Activated naive CD8-positive, alpha-beta T cell treated with anti-CD3 and anti-CD28 coated beads, Interleukin-2, amount 50 U/mL, for 24 hours (primary cell): Measurements from ENCODE around the gene SLC45A3.
"Not testable (repeated sequence)": the region's sequence is repeated elsewhere in the genome, so short reads cannot be mapped to it uniquely, and the experiment has no call there.

Source experiments
- ATAC-seq: fragments of 150-1000 bp; cut with Tn5 transposase; one replicate; pipeline ENCODE4 v1.10.0; 2021
- DNase-seq: peaks from one replicate; pipeline ENCODE4 v3.0.0; 2021
- H3K27ac Mint-ChIP-seq: one replicate; pipeline ENCODE4 v1.8.0; 2021; ENCODE audit warnings: mild to moderate bottlenecking, mixed read lengths
- H3K27me3 Mint-ChIP-seq: one replicate; pipeline ENCODE4 v1.8.0; 2021; ENCODE audit warnings: mixed read lengths
- H3K36me3 Mint-ChIP-seq: one replicate; pipeline ENCODE4 v1.8.0; 2021; ENCODE audit warnings: low read depth, mixed read lengths
- H3K4me1 Mint-ChIP-seq: one replicate; pipeline ENCODE4 v1.8.0; 2021; ENCODE audit warnings: mixed read lengths
- H3K4me3 Mint-ChIP-seq: one replicate; pipeline ENCODE4 v1.8.0; 2021; ENCODE audit warnings: mild to moderate bottlenecking, moderate library complexity, mixed read lengths
- H3K9me3 Mint-ChIP-seq: one replicate; pipeline ENCODE4 v1.8.0; 2021; ENCODE audit warnings: mixed read lengths

The SLC45A3 gene, protein sequence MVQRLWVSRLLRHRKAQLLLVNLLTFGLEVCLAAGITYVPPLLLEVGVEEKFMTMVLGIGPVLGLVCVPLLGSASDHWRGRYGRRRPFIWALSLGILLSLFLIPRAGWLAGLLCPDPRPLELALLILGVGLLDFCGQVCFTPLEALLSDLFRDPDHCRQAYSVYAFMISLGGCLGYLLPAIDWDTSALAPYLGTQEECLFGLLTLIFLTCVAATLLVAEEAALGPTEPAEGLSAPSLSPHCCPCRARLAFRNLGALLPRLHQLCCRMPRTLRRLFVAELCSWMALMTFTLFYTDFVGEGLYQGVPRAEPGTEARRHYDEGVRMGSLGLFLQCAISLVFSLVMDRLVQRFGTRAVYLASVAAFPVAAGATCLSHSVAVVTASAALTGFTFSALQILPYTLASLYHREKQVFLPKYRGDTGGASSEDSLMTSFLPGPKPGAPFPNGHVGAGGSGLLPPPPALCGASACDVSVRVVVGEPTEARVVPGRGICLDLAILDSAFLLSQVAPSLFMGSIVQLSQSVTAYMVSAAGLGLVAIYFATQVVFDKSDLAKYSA

DNA sequence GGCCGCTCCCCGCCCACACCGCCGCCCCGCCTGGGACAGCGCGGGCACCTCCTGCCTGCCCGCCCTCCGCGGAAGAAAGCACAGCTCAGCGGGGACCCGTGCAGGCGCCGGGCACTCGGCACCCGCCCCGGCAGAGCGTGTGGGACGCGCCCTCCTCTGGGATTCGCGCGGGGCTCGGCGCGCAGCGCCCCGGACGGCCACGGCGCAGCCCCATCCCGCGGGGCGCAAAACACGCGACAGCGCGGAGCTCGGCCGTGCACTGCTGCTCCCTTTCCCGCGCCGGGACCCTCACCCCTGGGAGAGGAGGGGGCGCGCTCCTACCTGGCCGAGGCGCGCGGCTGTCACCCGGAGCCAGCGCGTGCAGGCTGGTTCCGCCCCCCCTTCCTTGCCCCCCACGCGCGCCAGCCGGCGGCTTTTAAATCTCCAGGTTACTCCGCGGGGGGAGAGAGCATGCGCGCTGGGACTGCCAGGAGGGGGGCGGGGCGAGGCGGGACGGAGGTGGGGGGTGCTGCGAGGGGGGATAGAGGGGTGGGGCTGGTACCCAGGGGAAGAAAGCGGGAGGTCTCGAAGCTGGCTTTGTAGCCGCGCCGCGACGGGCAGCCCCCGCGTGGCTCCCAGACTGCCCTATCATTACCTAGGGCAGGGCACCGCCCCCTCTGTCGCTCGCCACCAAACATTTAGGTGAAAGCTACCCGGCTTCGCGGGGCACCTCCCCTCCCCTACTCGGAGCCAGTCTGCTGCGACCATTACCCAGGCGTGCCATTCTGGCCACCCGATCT, at the start of gene SLC45A3:
SLC45A3 (minus strand) TSS at position 437 of the 779 bp plus-strand sequence. CDS start 15,853 bp downstream, outside the sequence.
- peak; percentile 79 for ATAC-seq
- no peaks in the 10 kb centered on the region for H3K9me3 Mint-ChIP-seq
- H3K36me3 Mint-ChIP-seq = no peaks in the 10 kb centered on the region
- H3K4me3 Mint-ChIP-seq = peak within 1 kb of the TSS; percentile 77
- H3K27me3 Mint-ChIP-seq = peaks cover 13% of the 10 kb centered on the region
- H3K27ac Mint-ChIP-seq = peak within 1 kb of the TSS; percentile 4
- peaks cover 11% of the 10 kb centered on the region for H3K4me1 Mint-ChIP-seq
- DNase-seq = peak; percentile 58

DNA sequence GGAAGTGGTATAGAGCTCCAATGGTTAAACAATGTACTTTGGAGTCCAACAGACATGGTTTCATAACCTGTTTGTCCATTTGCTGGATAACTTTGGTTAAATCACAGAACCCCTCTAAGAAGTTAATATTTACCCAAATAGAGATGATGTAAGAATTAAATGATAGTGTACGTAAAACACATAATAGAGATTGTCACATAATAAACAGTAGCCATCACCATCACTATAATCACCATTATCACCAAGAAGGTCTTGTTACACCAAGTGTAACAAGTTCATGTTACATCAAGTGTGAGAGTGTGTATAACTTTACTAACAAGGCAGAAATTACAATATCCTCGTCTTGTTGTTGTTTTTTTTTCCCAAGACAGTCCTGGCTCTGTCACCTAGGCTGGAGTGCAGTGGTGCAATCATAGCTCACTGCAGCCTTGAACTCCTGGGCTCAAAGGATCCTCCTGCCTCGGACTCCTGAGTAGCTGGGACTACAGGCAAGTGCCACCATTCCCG, 46.4 kb upstream of the SLC45A3 start:
- H3K27ac Mint-ChIP-seq = no peak overlapping the region
- no peaks in the 10 kb centered on the region for H3K27me3 Mint-ChIP-seq
- no peak overlapping the region for H3K4me3 Mint-ChIP-seq
- no peak for ATAC-seq
- H3K4me1 Mint-ChIP-seq = peaks cover 18% of the 10 kb centered on the region
- DNase-seq = no peak
- peaks cover 47% of the 10 kb centered on the region for H3K36me3 Mint-ChIP-seq
- H3K9me3 Mint-ChIP-seq = no peaks in the 10 kb centered on the region

DNA sequence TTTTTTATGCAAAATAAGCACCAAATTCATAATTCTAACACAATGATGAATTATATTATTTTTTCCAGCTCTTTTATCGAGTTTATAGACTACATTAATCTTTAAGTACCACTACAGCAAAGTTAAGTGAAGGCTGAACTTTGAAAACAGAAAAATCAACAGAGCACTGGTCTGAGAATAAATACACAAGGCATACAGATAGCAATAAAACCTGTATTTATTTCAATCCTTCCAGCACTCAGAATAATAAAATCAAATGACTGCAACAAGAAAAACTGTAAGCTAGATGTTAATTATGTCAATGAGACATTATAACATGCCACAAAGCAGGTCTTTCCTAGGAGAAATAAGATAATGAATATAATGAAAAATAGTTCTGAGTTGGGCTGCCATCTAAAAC, 45.2 kb upstream of the SLC45A3 start:
- Mint-ChIP-seq H3K9me3 (no peaks in the 10 kb centered on the region), H3K36me3 (peaks cover 47% of the 10 kb centered on the region), H3K4me3 (no peak overlapping the region), H3K4me1 (peaks cover 13% of the 10 kb centered on the region), H3K27ac (no peak overlapping the region), H3K27me3 (no peaks in the 10 kb centered on the region)
- ATAC-seq (no peak), DNase-seq (no peak)

DNA sequence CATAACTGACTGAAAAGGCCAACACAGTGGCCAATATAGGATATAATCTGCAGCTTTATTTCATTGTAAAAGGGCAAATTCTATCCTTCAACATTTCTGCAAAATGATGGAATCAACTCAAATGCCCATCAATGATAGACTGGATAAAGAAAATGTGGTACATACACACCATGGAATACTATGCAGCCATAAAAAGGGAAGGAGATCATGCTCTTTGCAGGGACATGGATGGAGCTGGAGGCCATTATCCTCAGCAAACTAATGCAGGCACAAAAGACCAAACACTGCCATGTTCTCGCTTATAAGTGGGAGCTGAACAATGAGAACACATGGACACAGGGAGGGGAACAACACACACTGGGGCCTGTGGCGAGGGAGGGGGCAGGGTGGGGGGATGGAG, 40.4 kb upstream of the SLC45A3 start:
- not testable (repeated sequence) for H3K4me3 Mint-ChIP-seq, H3K27me3 Mint-ChIP-seq, ATAC-seq, H3K27ac Mint-ChIP-seq, DNase-seq, H3K9me3 Mint-ChIP-seq
- H3K4me1 Mint-ChIP-seq = peaks cover 26% of the 10 kb centered on the region
- peaks cover 66% of the 10 kb centered on the region for H3K36me3 Mint-ChIP-seq

DNA sequence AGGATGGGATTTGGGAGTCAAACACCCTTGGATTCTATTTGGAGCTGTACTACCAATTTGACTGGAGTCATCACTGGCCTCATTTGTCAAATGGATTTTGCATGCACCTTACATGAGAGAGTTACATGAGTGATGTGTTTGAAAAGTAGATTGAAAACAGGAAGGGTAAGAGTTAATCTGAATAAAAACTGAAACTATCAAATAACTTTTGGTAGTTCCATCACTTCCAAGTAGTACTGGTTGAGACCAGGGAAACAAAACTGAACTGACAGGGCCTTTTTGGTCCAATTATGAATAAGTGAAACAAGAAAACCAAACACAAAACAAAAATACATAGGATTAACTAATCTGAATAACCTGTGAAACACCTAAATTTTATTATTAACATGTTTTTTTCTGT, 39.5 kb upstream of the SLC45A3 start:
- Mint-ChIP-seq H3K4me1 (peaks cover 28% of the 10 kb centered on the region), H3K9me3 (no peaks in the 10 kb centered on the region), H3K27ac (peak overlapping the region; percentile 24), H3K4me3 (no peak overlapping the region), H3K27me3 (no peaks in the 10 kb centered on the region), H3K36me3 (peaks cover 68% of the 10 kb centered on the region)
- ATAC-seq (no peak), DNase-seq (no peak)

DNA sequence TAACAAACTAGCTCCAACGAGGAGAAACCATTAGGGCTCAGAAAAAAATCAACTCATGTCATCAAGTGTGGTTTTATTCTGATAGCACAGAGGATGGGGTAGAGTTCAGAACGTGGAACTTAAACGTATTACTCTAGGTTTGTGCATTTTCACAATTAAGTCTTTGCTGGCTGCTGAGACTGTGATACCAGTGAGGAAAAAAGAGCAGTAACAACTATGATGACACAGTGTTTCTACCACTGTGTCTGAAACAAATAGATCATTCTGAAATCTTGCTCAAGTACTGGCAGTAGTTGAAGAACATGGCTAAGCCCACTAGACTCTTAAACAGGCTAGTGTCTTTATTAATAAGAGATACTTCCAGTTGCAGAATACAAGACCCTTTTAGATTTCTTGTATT, 38.7 kb upstream of the SLC45A3 start:
- ATAC-seq (no peak), DNase-seq (no peak)
- Mint-ChIP-seq H3K4me3 (no peak overlapping the region), H3K9me3 (no peaks in the 10 kb centered on the region), H3K27me3 (no peaks in the 10 kb centered on the region), H3K36me3 (peaks cover 66% of the 10 kb centered on the region), H3K4me1 (peaks cover 28% of the 10 kb centered on the region), H3K27ac (peak overlapping the region; percentile 11)

DNA sequence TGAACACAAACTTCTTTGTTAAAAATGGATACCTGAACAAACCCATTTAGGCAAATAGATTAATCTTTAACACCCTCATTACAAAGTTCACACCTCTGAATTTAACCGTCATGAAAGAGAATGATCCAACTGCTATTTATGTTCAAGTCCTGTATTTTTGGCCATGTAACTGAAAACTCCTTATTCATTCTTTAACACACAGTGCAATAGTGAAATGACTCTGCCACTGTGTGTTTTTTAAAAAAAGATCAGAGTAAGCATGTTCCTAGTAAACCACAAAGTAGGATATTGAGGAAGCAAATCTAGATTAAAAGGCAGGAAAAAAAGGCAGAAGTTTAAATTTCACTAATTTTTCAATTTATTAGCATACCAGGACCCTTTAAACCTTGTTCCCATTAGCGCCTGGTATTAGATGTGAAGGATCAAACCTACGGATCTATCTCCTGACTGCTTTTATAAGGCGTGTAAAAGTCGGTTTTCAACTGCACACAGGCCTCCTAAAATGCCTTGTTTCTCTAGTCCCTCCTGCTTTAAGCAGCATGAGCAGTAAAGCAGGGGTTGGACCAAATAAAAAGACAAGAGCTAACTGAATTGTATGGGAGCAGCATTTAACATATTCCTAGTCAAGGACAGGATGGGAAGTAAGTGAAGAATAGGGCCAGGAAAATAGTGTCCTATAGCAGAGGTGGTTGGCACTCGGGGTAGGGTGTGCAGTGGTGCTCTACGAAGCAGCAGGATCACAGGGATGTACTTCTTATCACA, 36.2 kb upstream of the SLC45A3 start:
- H3K9me3 Mint-ChIP-seq = no peaks in the 10 kb centered on the region
- peaks cover 57% of the 10 kb centered on the region for H3K36me3 Mint-ChIP-seq
- DNase-seq (no peak), ATAC-seq (no peak)
- H3K27ac Mint-ChIP-seq = peak overlapping the region; percentile 29
- no peaks in the 10 kb centered on the region for H3K27me3 Mint-ChIP-seq
- no peak overlapping the region for H3K4me3 Mint-ChIP-seq
- H3K4me1 Mint-ChIP-seq = peaks cover 31% of the 10 kb centered on the region

DNA sequence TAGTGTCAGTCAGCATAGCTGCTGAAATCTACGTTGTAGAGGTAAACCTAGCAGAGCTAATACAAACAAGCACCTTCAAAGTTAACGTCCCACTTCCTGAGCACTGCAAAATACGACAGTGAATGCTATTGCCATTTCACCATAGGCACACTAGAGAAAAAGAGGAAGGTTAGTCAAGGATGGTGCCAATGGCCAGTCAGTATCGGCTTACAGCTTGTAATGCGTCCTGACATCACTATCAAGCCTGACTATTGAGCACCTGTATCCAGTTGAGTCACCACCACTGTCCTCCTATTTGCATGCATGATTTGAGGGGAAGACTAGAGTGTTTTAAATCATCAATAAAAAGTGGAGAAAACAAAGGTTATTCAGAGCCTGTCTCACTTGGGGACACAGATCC, 35.3 kb upstream of the SLC45A3 start:
- no peak overlapping the region for H3K4me3 Mint-ChIP-seq
- H3K27ac Mint-ChIP-seq = no peak overlapping the region
- no peak for DNase-seq
- no peak for ATAC-seq
- peaks cover 37% of the 10 kb centered on the region for H3K4me1 Mint-ChIP-seq
- no peaks in the 10 kb centered on the region for H3K9me3 Mint-ChIP-seq
- H3K36me3 Mint-ChIP-seq = peaks cover 51% of the 10 kb centered on the region
- H3K27me3 Mint-ChIP-seq = no peaks in the 10 kb centered on the region

DNA sequence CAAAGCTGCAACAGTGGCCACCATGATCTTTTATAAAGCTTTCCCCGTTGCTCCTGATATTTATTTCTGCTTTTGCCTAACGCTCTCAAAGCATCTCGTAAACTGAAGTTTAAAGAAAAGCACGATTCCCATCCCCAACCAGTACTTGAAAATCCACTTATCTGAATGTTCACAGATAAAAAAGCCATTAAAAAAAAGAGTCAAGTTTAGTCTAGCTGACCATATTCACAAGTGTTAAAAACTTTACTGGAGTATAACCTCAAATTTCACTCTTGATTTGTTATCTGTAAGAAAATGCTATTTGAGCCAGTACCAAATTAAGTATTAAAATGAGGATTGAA, 34.6 kb upstream of the SLC45A3 start:
- Mint-ChIP-seq H3K27ac (no peak overlapping the region), H3K27me3 (no peaks in the 10 kb centered on the region)

DNA sequence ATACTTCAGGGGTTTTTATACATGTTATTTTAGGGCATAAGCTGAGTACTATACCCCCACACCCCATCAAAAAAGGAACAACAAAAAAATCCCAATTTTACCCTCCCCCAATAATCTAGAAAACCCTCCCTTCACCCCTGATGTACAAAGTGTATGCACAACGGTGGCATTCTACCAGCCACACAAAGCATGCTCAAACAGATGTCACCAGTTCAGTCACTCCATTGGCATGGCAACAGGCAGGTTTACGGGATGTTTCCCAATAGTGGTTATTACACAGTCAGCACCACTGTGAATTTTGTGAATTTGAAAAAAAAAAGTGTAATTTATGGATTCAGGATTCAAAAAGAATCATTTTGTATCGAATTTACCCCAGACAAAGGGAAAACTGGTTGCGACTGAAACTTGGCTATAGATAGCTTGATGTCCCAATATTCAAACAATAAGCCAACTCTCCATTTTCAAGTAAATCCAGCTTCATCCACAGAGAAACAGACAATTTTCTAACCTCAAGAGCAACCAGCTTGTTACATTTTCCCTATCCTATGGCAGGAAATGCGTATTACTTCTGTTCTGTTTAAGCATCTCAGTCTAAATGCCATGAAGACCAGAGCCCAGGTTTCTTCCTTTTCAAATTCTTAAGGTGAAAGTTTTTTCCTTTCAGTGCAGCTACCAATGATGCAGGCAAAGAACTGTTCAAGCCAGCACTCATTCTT, 34.0 kb upstream of the SLC45A3 start:
- Mint-ChIP-seq H3K27ac (no peak overlapping the region), H3K36me3 (peaks cover 40% of the 10 kb centered on the region), H3K4me1 (peaks cover 28% of the 10 kb centered on the region), H3K27me3 (no peaks in the 10 kb centered on the region), H3K9me3 (no peaks in the 10 kb centered on the region), H3K4me3 (no peak overlapping the region)
- DNase-seq (no peak), ATAC-seq (no peak)

More for the DNA sequence above, 34.6 kb upstream of the SLC45A3 start:
- ATAC-seq (no peak), DNase-seq (no peak)
- Mint-ChIP-seq H3K4me1 (peaks cover 33% of the 10 kb centered on the region), H3K4me3 (no peak overlapping the region), H3K9me3 (no peaks in the 10 kb centered on the region), H3K36me3 (peaks cover 45% of the 10 kb centered on the region)

DNA sequence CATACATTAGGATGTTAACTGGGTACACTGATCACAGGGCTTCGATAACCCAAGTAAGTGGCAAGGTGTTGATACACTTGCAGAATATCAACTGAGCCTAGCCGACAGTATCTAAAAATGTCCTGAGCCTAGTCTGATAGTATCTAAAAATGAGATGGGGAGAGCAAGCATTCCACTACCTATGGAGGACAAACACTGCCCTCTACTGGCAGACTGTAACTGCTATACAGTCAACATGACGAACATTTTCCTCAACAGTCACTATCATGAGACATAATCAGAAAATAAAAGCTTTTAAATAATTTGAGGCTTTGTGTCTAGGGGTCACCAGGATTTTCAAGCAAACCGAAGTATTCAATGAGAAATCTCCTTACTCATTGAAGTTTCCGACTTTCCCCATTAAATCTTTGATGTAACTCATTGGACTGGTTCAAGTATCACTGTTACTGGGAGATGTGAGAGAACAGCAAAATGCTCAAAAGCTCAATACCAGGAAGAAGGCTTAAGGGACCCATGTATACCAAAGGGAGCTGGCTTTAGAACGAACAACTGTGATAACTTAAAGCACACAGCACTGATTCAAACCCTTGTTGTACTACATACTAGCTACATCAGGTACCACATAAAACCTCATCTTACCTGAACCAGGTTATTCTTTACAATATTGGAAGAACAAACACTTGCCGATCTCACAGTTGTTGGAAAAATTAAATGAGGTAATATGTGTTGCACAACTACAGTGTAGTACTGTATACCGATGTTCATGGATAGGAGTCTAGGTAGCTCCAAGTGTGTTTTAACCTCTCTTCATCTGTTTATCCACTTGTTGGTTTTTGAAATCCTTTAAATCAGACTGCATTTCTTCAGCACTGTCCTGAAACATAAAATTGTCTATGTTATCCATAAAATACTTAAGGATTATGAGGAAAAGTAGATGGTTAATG, 31.1 kb upstream of the SLC45A3 start:
- Mint-ChIP-seq H3K4me3 (no peak overlapping the region), H3K27ac (peak overlapping the region; percentile 63), H3K9me3 (no peaks in the 10 kb centered on the region), H3K4me1 (peaks cover 16% of the 10 kb centered on the region), H3K27me3 (no peaks in the 10 kb centered on the region), H3K36me3 (peaks cover 15% of the 10 kb centered on the region)
- DNase-seq (peak; percentile 65), ATAC-seq (peak; percentile 91)

DNA sequence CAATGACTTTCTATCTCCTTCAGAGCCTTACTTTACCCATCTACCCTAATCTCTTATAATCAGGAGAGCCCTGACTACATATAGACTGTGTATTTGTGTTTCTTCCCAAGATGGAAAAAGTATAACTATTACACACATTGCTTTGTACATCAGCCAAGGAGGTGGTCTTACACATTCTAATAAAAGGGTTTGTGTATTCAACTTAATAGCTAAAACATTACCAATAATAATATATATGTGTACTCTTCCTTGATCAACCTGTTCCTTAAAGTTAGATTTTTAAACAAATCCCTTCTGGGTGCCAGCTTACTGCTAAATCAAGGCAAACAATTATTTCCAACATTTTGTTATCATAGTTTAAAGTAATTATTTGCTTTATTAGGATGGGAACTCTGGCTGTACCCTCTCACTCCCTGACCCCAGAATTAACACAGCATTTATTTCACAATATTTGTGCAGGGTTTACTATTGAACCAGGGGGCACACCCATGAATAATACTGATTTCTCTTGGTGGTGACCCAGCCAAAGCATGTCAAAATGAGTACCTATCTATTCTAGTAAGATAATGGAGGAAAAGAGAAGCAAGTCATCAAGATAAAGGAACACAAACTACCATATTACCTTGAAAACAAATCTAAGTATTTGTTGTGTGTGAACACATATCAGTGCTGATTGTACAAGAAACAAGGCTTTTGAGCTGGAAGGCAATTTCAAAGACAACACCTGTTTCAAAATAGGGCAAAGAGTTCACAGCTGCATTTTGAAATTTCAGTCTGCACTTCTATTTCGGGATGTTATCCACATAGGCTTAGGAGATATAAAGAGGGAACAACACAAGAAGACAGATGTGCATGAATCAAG, 30.1 kb upstream of the SLC45A3 start:
- peaks cover 7% of the 10 kb centered on the region for H3K36me3 Mint-ChIP-seq
- no peaks in the 10 kb centered on the region for H3K9me3 Mint-ChIP-seq
- peaks cover 13% of the 10 kb centered on the region for H3K4me1 Mint-ChIP-seq
- H3K27me3 Mint-ChIP-seq = no peaks in the 10 kb centered on the region
- DNase-seq = no peak
- no peak overlapping the region for H3K27ac Mint-ChIP-seq
- no peak overlapping the region for H3K4me3 Mint-ChIP-seq
- no peak for ATAC-seq
